ENCODE results near the gene SIN3B.

The SIN3B gene

DNA sequence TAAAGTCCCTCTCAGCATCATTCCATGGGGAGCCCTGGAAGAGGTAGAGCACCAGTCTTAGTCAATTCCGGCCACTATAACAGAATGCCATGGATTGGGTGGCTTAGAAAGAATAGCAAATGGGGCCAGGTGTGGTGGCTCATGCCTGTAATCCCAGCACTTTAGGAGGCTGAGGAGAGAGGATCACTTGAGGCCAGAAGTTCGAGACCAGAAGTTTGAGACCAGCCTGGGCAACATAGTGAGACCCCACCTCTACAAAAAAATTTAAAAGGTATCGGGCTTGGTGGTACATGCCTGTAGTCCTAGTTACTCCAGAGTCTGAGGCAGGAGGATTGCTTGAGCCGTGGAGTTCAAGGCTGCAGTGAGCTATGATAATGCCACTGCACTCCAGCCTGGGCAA lies 25.0 kb upstream of the SIN3B start:
- no peak overlapping the region for H3K4me2 ChIP-seq (ENCODE audit: low read depth, low read length, poor library complexity, severe bottlenecking)
- H3K4me3 ChIP-seq (ENCODE audit: low read length, poor library complexity, severe bottlenecking), result no peak overlapping the region
- TF ChIP-seq, protein P1, sequence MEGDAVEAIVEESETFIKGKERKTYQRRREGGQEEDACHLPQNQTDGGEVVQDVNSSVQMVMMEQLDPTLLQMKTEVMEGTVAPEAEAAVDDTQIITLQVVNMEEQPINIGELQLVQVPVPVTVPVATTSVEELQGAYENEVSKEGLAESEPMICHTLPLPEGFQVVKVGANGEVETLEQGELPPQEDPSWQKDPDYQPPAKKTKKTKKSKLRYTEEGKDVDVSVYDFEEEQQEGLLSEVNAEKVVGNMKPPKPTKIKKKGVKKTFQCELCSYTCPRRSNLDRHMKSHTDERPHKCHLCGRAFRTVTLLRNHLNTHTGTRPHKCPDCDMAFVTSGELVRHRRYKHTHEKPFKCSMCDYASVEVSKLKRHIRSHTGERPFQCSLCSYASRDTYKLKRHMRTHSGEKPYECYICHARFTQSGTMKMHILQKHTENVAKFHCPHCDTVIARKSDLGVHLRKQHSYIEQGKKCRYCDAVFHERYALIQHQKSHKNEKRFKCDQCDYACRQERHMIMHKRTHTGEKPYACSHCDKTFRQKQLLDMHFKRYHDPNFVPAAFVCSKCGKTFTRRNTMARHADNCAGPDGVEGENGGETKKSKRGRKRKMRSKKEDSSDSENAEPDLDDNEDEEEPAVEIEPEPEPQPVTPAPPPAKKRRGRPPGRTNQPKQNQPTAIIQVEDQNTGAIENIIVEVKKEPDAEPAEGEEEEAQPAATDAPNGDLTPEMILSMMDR (conservative IDR thresholded peaks at IDR 0.05; ENCODE audit: low read length), result no peak
- no peak for TF ChIP-seq EZH2phosphoT487 (IDR thresholded peaks at IDR 0.05; ENCODE audit: borderline replicate concordance)
- no peaks in the 10 kb centered on the region for H3K9me2 ChIP-seq (replicated peaks; ENCODE audit: low read depth, low read length)
- no peak overlapping the region for H3K9ac ChIP-seq (ENCODE audit: low read depth, low read length, poor library complexity, severe bottlenecking)
- no peak overlapping the region for H2AFZ ChIP-seq (ENCODE audit: low read length)
- H3K36me3 ChIP-seq (ENCODE audit: insufficient read depth, low read length), result no peaks in the 10 kb centered on the region
- H3K4me1 ChIP-seq (ENCODE audit: insufficient read depth, low read length, poor library complexity, severe bottlenecking), result no peaks in the 10 kb centered on the region
- no peaks in the 10 kb centered on the region for H3K9me3 ChIP-seq (ENCODE audit: insufficient read depth, low read depth, low read length)
- H3K79me2 ChIP-seq (ENCODE audit: insufficient read depth, low read length), result no peaks in the 10 kb centered on the region
- H4K20me1 ChIP-seq (ENCODE audit: insufficient read depth, low read length, poor library complexity, severe bottlenecking), result no peaks in the 10 kb centered on the region
- H3F3A ChIP-seq (ENCODE audit: low read depth), result no peaks in the 10 kb centered on the region
- H3K27me3 ChIP-seq (ENCODE audit: insufficient read depth, low read length, poor library complexity, severe bottlenecking), result no peaks in the 10 kb centered on the region

- no peaks in the 10 kb centered on the region for H4K20me1 ChIP-seq (ENCODE audit: insufficient read depth, low read length, poor library complexity, severe bottlenecking)
- no peak overlapping the region for H3K9ac ChIP-seq (ENCODE audit: low read depth, low read length, poor library complexity, severe bottlenecking)
- no peaks in the 10 kb centered on the region for H3K27me3 ChIP-seq (ENCODE audit: insufficient read depth, low read length, poor library complexity, severe bottlenecking)
- no peaks in the 10 kb centered on the region for H3F3A ChIP-seq (ENCODE audit: low read depth)
- TF ChIP-seq EZH2phosphoT487 (IDR thresholded peaks at IDR 0.05; ENCODE audit: borderline replicate concordance), result no peak
- TF ChIP-seq, protein P1 (conservative IDR thresholded peaks at IDR 0.05; ENCODE audit: low read length), result no peak
- H3K4me2 ChIP-seq (ENCODE audit: low read depth, low read length, poor library complexity, severe bottlenecking), result no peak overlapping the region
- no peaks in the 10 kb centered on the region for H3K4me1 ChIP-seq (ENCODE audit: insufficient read depth, low read length, poor library complexity, severe bottlenecking)
- H3K36me3 ChIP-seq (ENCODE audit: insufficient read depth, low read length), result no peaks in the 10 kb centered on the region
- no peak overlapping the region for H3K4me3 ChIP-seq (ENCODE audit: low read length, poor library complexity, severe bottlenecking)
- H3K9me3 ChIP-seq (ENCODE audit: insufficient read depth, low read depth, low read length), result peaks cover 1% of the 10 kb centered on the region; the same call in 1 of the 2 replicates
- no peaks in the 10 kb centered on the region for H3K79me2 ChIP-seq (ENCODE audit: insufficient read depth, low read length)
- no peaks in the 10 kb centered on the region for H3K9me2 ChIP-seq (replicated peaks; ENCODE audit: low read depth, low read length)
- H2AFZ ChIP-seq (ENCODE audit: low read length), result no peak overlapping the region
Observed at GRCh38 chr19:16807549-16808284, 21.5 kb upstream of the SIN3B start.

DNA sequence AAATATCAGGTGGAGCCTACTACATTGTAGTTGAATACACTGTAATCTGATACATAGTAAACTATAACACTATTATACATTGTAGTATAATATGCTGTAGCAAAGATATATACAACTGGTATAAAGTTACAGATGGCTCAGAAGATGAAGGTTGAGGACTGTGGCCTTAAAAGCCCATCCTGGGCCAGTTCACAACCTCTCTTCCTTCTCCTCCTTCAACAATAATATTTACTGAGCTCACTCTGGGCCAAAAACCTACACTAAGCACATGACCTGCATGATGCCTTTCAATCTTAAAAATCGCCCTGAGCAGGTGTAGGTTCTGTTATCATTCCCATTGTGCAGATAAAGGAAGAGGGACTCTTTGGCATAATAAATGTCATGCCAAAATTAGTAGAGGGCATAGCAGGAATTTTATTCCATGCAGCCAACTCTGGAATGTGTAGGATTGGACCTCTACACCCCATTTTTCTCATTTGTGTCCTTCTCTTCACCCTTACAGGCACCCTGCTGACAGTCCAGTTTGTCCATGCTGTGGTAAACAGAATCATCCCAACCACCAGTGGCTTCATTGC lies 14.6 kb upstream of the SIN3B start:
- H3K4me1 ChIP-seq (ENCODE audit: insufficient read depth, low read length, poor library complexity, severe bottlenecking), result no peaks in the 10 kb centered on the region
- H3K79me2 ChIP-seq (ENCODE audit: insufficient read depth, low read length), result no peaks in the 10 kb centered on the region
- no peak overlapping the region for H3K4me3 ChIP-seq (ENCODE audit: low read length, poor library complexity, severe bottlenecking)
- TF ChIP-seq EZH2phosphoT487 (IDR thresholded peaks at IDR 0.05; ENCODE audit: borderline replicate concordance), result no peak
- TF ChIP-seq, protein P1 (conservative IDR thresholded peaks at IDR 0.05; ENCODE audit: low read length), result no peak
- peaks cover 20% of the 10 kb centered on the region; the same call in 1 of the 2 replicates for H3K9me3 ChIP-seq (ENCODE audit: insufficient read depth, low read depth, low read length)
- no peaks in the 10 kb centered on the region for H3F3A ChIP-seq (ENCODE audit: low read depth)
- no peaks in the 10 kb centered on the region for H3K9me2 ChIP-seq (replicated peaks; ENCODE audit: low read depth, low read length)
- H3K9ac ChIP-seq (ENCODE audit: low read depth, low read length, poor library complexity, severe bottlenecking), result no peak overlapping the region
- H3K27me3 ChIP-seq (ENCODE audit: insufficient read depth, low read length, poor library complexity, severe bottlenecking), result no peaks in the 10 kb centered on the region
- no peaks in the 10 kb centered on the region for H3K36me3 ChIP-seq (ENCODE audit: insufficient read depth, low read length)
- H4K20me1 ChIP-seq (ENCODE audit: insufficient read depth, low read length, poor library complexity, severe bottlenecking), result no peaks in the 10 kb centered on the region
- no peak overlapping the region for H2AFZ ChIP-seq (ENCODE audit: low read length)
- H3K4me2 ChIP-seq (ENCODE audit: low read depth, low read length, poor library complexity, severe bottlenecking), result no peak overlapping the region

All from Loucy (cell line).